IMR-90 (cell line): Measurements from ENCODE around the gene RASGRP1. TPM values are rescaled to one million over a fixed set of nuclear protein-coding genes. Genes with fewer than 3 reads are reported as not detected.

Experiments
- ATAC-seq: fragments of 200-7000 bp; cut with Tn5 transposase; 2 replicates; pipeline ENCODE4 v1.9.1; 2020; ENCODE audit warnings: low read depth, mild to moderate bottlenecking, moderate library complexity
- BruUV-seq: library from RNA; stranded (reverse); fragments of 400-500 nt; replicated peaks from 2 replicates; lab custom pipeline; 2021; lab: Mats Ljungman, UMichigan
- CTCF ChIA-PET: fragments of 300-600 bp; formaldehyde crosslinking; extraction: SDS; loops from one replicate; lab custom pipeline; 2021; ENCODE audit warnings: antibody characterized with exemption; lab: Yijun Ruan, JAX
- POLR2A ChIA-PET: fragments of 300-600 bp; sonication (Branson Sonifier 250); formaldehyde crosslinking; loops from one replicate; lab custom pipeline; 2022; ENCODE audit warnings: antibody characterized with exemption; ENCODE audit not compliant: unreplicated experiment; lab: Charles Lee
- DNase-seq: peaks from one replicate; pipeline ENCODE4 v3.0.0; 2013
- H2AFZ ChIP-seq: replicated peaks from 2 replicates; pipeline ENCODE3; 2013; ENCODE audit warnings: low read length, mild to moderate bottlenecking; ENCODE audit not compliant: poor library complexity
- H2AK5ac ChIP-seq: 2 replicates; pipeline ENCODE4 v1.6.1; 2013; ENCODE audit warnings: low read depth, low read length, inconsistent platforms
- H2AK9ac ChIP-seq: replicated peaks from 2 replicates; pipeline ENCODE3; 2013; ENCODE audit warnings: mild to moderate bottlenecking, low read depth, low read length, moderate library complexity; ENCODE audit not compliant: poor library complexity
- H2BK120ac ChIP-seq: 2 replicates; pipeline ENCODE4 v1.6.1; 2013; ENCODE audit warnings: low read depth, low read length, inconsistent platforms
- H2BK15ac ChIP-seq: 3 replicates; pipeline ENCODE4 v1.6.1; 2013; ENCODE audit warnings: low read depth, low read length, inconsistent platforms
- H2BK20ac ChIP-seq: 2 replicates; pipeline ENCODE4 v1.6.1; 2013; ENCODE audit warnings: low read depth, mild to moderate bottlenecking, inconsistent platforms, low read length, moderate library complexity
- H2BK5ac ChIP-seq: 2 replicates; pipeline ENCODE4 v1.6.1; 2013; ENCODE audit warnings: mild to moderate bottlenecking, low read depth, low read length, inconsistent platforms; ENCODE audit not compliant: poor library complexity, severe bottlenecking
- H3K14ac ChIP-seq: replicated peaks from 2 replicates; pipeline ENCODE4 v1.6.1; 2013; ENCODE audit warnings: low read depth, low read length, inconsistent platforms
- H3K18ac ChIP-seq: 2 replicates; pipeline ENCODE4 v1.6.1; 2013; ENCODE audit warnings: low read depth, low read length, control low read depth
- H3K23ac ChIP-seq: 2 replicates; pipeline ENCODE4 v1.6.1; 2013; ENCODE audit warnings: low read depth, low read length, inconsistent platforms
- H3K27ac ChIP-seq: 2 replicates; pipeline ENCODE4 v1.5.1; 2013; ENCODE audit warnings: mild to moderate bottlenecking, control low read depth, low read length; ENCODE audit not compliant: insufficient read depth
- H3K27me3 ChIP-seq: 2 replicates; pipeline ENCODE4 v1.6.1; 2013; ENCODE audit warnings: low read length; ENCODE audit not compliant: control insufficient read depth, insufficient read depth
- H3K36me3 ChIP-seq: 2 replicates; pipeline ENCODE4 v1.6.1; 2013; ENCODE audit warnings: low read length, mixed read lengths; ENCODE audit not compliant: control insufficient read depth, insufficient read depth
- H3K4ac ChIP-seq: 2 replicates; pipeline ENCODE4 v1.6.1; 2013; ENCODE audit warnings: low read depth, low read length, inconsistent platforms
- H3K4me1 ChIP-seq: 2 replicates; pipeline ENCODE4 v1.6.1; 2013; ENCODE audit warnings: low read length, mixed read lengths; ENCODE audit not compliant: control insufficient read depth, insufficient read depth
- H3K4me2 ChIP-seq: 2 replicates; pipeline ENCODE4 v1.6.1; 2013; ENCODE audit warnings: low read depth, mild to moderate bottlenecking, control low read depth, low read length, moderate library complexity
- H3K4me3 ChIP-seq: 2 replicates; pipeline ENCODE4 v1.5.1; 2013; ENCODE audit warnings: low read depth, mild to moderate bottlenecking, control low read depth, low read length, moderate library complexity; ENCODE audit not compliant: insufficient read depth
- H3K56ac ChIP-seq: 2 replicates; pipeline ENCODE4 v1.6.1; 2013; ENCODE audit warnings: low read length, inconsistent platforms; ENCODE audit not compliant: insufficient read depth; ENCODE audit errors: extremely low read depth
- H3K79me1 ChIP-seq, 2 experiments: 2 replicates each; pipeline ENCODE4 v1.6.1; 2013; ENCODE audit warnings: low read length in 2 of 2, inconsistent platforms in 1 of 2, low read depth in 1 of 2
- H3K9ac ChIP-seq: 2 replicates; pipeline ENCODE4 v1.6.1; 2013; ENCODE audit warnings: low read depth, low read length, control low read depth
- H3K9me1 ChIP-seq: 2 replicates; pipeline ENCODE4 v1.6.1; 2013; ENCODE audit warnings: low read length, inconsistent platforms; ENCODE audit not compliant: insufficient read depth
- H3K9me3 ChIP-seq: 2 replicates; pipeline ENCODE4 v1.6.1; 2013; ENCODE audit warnings: low read length; ENCODE audit not compliant: control insufficient read depth, insufficient read depth
- H4K20me1 ChIP-seq: 2 replicates; pipeline ENCODE4 v1.6.1; 2013; ENCODE audit warnings: low read length, inconsistent platforms; ENCODE audit not compliant: insufficient read depth
- H4K5ac ChIP-seq: 2 replicates; pipeline ENCODE4 v1.6.1; 2013; ENCODE audit warnings: mild to moderate bottlenecking, low read depth, low read length, control low read depth
- H4K8ac ChIP-seq, 2 experiments: 2 replicates each; pipeline ENCODE4 v1.6.1; 2013; ENCODE audit warnings: low read depth in 2 of 2, low read length in 2 of 2, control low read depth in 1 of 2, inconsistent platforms in 1 of 2
- H4K91ac ChIP-seq: 2 replicates; pipeline ENCODE4 v1.6.1; 2013; ENCODE audit warnings: low read depth, low read length, inconsistent platforms; ENCODE audit not compliant: insufficient read depth
- BHLHE40 ChIP-seq: fragments of 150-350 bp; IDR thresholded peaks from 2 replicates; pipeline ENCODE4 v1.6.1; 2016; ENCODE audit warnings: mild to moderate bottlenecking, low read depth, low read length
- CHD1 ChIP-seq: IDR thresholded peaks from 2 replicates; pipeline ENCODE4 v1.6.1; 2012; ENCODE audit warnings: low read depth, low read length, improper control_type of control experiment
- FOS ChIP-seq: fragments of 150-350 bp; IDR thresholded peaks from 2 replicates; pipeline ENCODE4 v1.6.1; 2016; ENCODE audit warnings: low read depth, low read length
- MAFK ChIP-seq: IDR thresholded peaks from 2 replicates; pipeline ENCODE4 v1.6.1; 2012; ENCODE audit warnings: low read depth, low read length, improper control_type of control experiment
- MXI1 ChIP-seq: IDR thresholded peaks from 2 replicates; pipeline ENCODE4 v1.6.1; 2012; ENCODE audit warnings: low read depth, mild to moderate bottlenecking, low read length, moderate library complexity, borderline replicate concordance
- NFE2L2 ChIP-seq: fragments of 150-350 bp; IDR thresholded peaks from 2 replicates; pipeline ENCODE4 v1.6.1; 2016; ENCODE audit warnings: low read depth, mild to moderate bottlenecking, low read length
- POLR2A ChIP-seq: IDR thresholded peaks from 2 replicates; pipeline ENCODE4 v1.6.1; 2012; ENCODE audit warnings: mild to moderate bottlenecking, low read depth, low read length
- RAD21 ChIP-seq: IDR thresholded peaks from 2 replicates; pipeline ENCODE4 v1.6.1; 2012; ENCODE audit warnings: low read length, improper control_type of control experiment
- RCOR1 ChIP-seq: IDR thresholded peaks from 2 replicates; pipeline ENCODE4 v1.6.1; 2012; ENCODE audit warnings: mild to moderate bottlenecking, low read length, improper control_type of control experiment; ENCODE audit not compliant: insufficient replicate concordance
- SMC3 ChIP-seq: fragments of 150-350 bp; IDR thresholded peaks from 2 replicates; pipeline ENCODE4 v1.6.1; 2016; ENCODE audit warnings: low read depth, mild to moderate bottlenecking, antibody characterized with exemption, low read length, moderate library complexity
- whole genome bisulfite sequencing, 2 experiments: methylation state at CpG; one replicate each; pipeline versions ENCODE4 v1.1.5 to v1.1.7; 2013; ENCODE audit warnings: missing lambda C conversion rate in 2 of 2; ENCODE audit not compliant: insufficient read length in 1 of 2; ENCODE audit errors: extremely low coverage in 2 of 2; 5-methylcytosine and 5-hydroxymethylcytosine counted together
- dilution Hi-C: fragments of 300-500 bp; cut with HindIII; formaldehyde crosslinking; loops from one replicate; pipeline ENCODE4 v1.14.3; 2018; ENCODE audit warnings: low sequenced_read_pairs; ENCODE audit not compliant: unreplicated experiment
- in situ Hi-C: fragments of 300-500 bp; cut with MboI; formaldehyde crosslinking; loops from 3 replicates; pipeline ENCODE4 v1.14.3; 2019; ENCODE audit warnings: low sequenced_read_pairs, inconsistent platforms, mixed read lengths
- intact Hi-C: fragments of 100-400 bp; cut with micrococcal nuclease; formaldehyde crosslinking; loops from 2 replicates; pipeline ENCODE4 v1.10.0; 2022
- polyA plus RNA-seq, 3 experiments: library from polyadenylated mRNA; depleted of rRNA; stranded (reverse); fragments of >200 nt; gene quantifications; 2 replicates each; pipeline ENCODE4 v1.2.3, GENCODE V29; 2012; ENCODE audit warnings: low replicate concordance in 1 of 3
- total RNA-seq: library from RNA; depleted of rRNA; stranded (reverse); fragments of >200 nt; gene quantifications from 2 replicates; pipeline ENCODE4 v1.2.3, GENCODE V29; 2012
- TF ChIP-seq, protein P1 (sequence below): conservative IDR thresholded peaks from 2 replicates; pipeline ENCODE4 v1.5.1; 2012; ENCODE audit warnings: mild to moderate bottlenecking, low read depth, low read length, improper control_type of control experiment

Gene RASGRP1
- total and polyA plus RNA-seq, 2 of the 4 experiments (the other 2 are of a cell fraction): 1.4 to 3.2 TPM

DNA sequence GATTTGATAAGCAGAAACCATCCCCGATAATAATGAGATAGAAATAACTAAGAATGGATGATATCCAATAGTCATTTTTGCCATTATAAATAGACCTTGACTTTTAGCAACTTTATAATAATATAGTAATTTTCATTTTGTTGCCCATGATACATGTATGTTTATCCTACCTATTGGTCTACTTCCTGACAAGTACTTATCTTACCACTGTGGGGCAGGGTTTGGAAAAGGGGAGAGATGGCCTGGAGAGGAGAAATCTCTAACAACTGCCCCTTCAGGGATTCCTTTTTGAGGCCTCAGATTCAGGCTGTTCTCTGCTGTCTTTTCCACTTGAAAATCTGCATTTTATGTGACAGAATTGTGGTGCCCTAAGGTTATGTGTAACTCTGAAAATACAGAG, 68.5 kb downstream of the RASGRP1 start:
- no peak overlapping the region for H3K14ac ChIP-seq
- dilution Hi-C loops (no loop called here), in situ Hi-C loops (no loop called here), intact Hi-C loops (no loop called here)
- H4K91ac ChIP-seq: no peak overlapping the region
- BruUV-seq: no TSS peak
- no peak overlapping the region for H3K56ac ChIP-seq
- peaks cover 3% of the 10 kb centered on the region; the same call in 1 of the 2 replicates for H3K9me1 ChIP-seq
- H2BK15ac ChIP-seq: no peak overlapping the region
- no peak overlapping the region for H3K4me2 ChIP-seq
- ATAC-seq (no peak), DNase-seq (no peak)
- no peaks in the 10 kb centered on the region for H3K36me3 ChIP-seq
- H3K27ac ChIP-seq: no peak overlapping the region
- H4K5ac ChIP-seq: no peak overlapping the region
- H3K4me3 ChIP-seq: no peak overlapping the region
- no peak overlapping the region for H3K18ac ChIP-seq
- ChIA-PET POLR2A (no interaction called here), CTCF (no interaction called here)
- no peak overlapping the region for H4K8ac ChIP-seq
- H3K23ac ChIP-seq: no peak overlapping the region
- no peak overlapping the region for H3K4ac ChIP-seq
- TF ChIP-seq MXI1 (no peak), BHLHE40 (no peak), POLR2A (no peak), RAD21 (no peak), RCOR1 (no peak), CHD1 (no peak), SMC3 (no peak), FOS (no peak), MAFK (no peak), NFE2L2 (no peak)
- TF ChIP-seq, protein P1, sequence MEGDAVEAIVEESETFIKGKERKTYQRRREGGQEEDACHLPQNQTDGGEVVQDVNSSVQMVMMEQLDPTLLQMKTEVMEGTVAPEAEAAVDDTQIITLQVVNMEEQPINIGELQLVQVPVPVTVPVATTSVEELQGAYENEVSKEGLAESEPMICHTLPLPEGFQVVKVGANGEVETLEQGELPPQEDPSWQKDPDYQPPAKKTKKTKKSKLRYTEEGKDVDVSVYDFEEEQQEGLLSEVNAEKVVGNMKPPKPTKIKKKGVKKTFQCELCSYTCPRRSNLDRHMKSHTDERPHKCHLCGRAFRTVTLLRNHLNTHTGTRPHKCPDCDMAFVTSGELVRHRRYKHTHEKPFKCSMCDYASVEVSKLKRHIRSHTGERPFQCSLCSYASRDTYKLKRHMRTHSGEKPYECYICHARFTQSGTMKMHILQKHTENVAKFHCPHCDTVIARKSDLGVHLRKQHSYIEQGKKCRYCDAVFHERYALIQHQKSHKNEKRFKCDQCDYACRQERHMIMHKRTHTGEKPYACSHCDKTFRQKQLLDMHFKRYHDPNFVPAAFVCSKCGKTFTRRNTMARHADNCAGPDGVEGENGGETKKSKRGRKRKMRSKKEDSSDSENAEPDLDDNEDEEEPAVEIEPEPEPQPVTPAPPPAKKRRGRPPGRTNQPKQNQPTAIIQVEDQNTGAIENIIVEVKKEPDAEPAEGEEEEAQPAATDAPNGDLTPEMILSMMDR: no peak
- H2BK20ac ChIP-seq: no peak overlapping the region
- H3K27me3 ChIP-seq: no peaks in the 10 kb centered on the region
- WGBS, 2 experiments: no CpG with 5 or more reads among the region's 1 CpG
- no peak overlapping the region for H2AFZ ChIP-seq
- H2BK5ac ChIP-seq: no peak overlapping the region
- H4K20me1 ChIP-seq: no peaks in the 10 kb centered on the region
- H3K9me3 ChIP-seq: no peaks in the 10 kb centered on the region
- H2AK9ac ChIP-seq: no peak overlapping the region
- H2AK5ac ChIP-seq: no peak overlapping the region
- no peak overlapping the region for H3K9ac ChIP-seq
- peaks cover 3% of the 10 kb centered on the region for H3K4me1 ChIP-seq
- H2BK120ac ChIP-seq: no peak overlapping the region
- H3K79me1 ChIP-seq: peaks cover 0 to 4% of the 10 kb centered on the region in 2 experiments; a peak in 2 of 4 replicates
